Endothelial cell of umbilical vein (primary cell): ENCODE measurements around the gene C3orf70. TPM values are rescaled to one million over a fixed set of nuclear protein-coding genes. Genes with fewer than 3 reads are reported as not detected.

ENCODE experiments used
- BruUV-seq: library from RNA; stranded (reverse); fragments of 400-500 nt; replicated peaks from 2 replicates; lab custom pipeline; 2021; lab: Mats Ljungman, UMichigan
- CTCF ChIA-PET: fragments of 300-600, 350-600 bp; sonication (Branson Sonifier 250); formaldehyde crosslinking; loops from one replicate; lab custom pipeline; 2021; ENCODE audit warnings: antibody characterized with exemption, inconsistent platforms; lab: Charles Lee
- POLR2A ChIA-PET: fragments of 300-600, 350-600 bp; sonication (Branson Sonifier 250); formaldehyde crosslinking; loops from one replicate; lab custom pipeline; 2021; ENCODE audit warnings: antibody characterized with exemption, inconsistent platforms; lab: Charles Lee
- DNase-seq: peaks from one replicate; pipeline ENCODE4 v3.0.0-alpha.2; 2011; ENCODE audit warnings: low read depth, low spot score
- FAIRE-seq: peaks from 2 replicates; lab custom pipeline; 2011; peaks lifted over from hg19 to GRCh38; lab: Jason Lieb, UNC
- H2AFZ ChIP-seq: 2 replicates; pipeline ENCODE4 v1.6.0; 2012; ENCODE audit warnings: low read depth, low read length, control low read depth, inconsistent platforms
- H3K27ac ChIP-seq: 2 replicates; pipeline ENCODE4 v1.5.1; 2011; ENCODE audit warnings: low read depth, mild to moderate bottlenecking, control low read depth, low read length, moderate library complexity; ENCODE audit not compliant: insufficient read depth
- H3K27me3 ChIP-seq, 2 experiments: 2 replicates each; pipeline versions ENCODE4 v1.6.0 to v1.6.1; 2011; ENCODE audit warnings: low read length in 2 of 2, mixed read lengths in 1 of 2; ENCODE audit not compliant: control insufficient read depth in 2 of 2, insufficient read depth in 2 of 2
- H3K36me3 ChIP-seq, 2 experiments: 2 replicates in 1 of 2; 3 replicates in 1 of 2; pipeline ENCODE4 v1.5.1; 2011; ENCODE audit warnings: low read length in 2 of 2, mild to moderate bottlenecking in 1 of 2, moderate library complexity in 1 of 2; ENCODE audit not compliant: control insufficient read depth in 2 of 2, insufficient read depth in 2 of 2; ENCODE audit errors: extremely low read depth in 1 of 2
- H3K4me1 ChIP-seq: 3 replicates; pipeline ENCODE4 v1.5.1; 2011; ENCODE audit warnings: mild to moderate bottlenecking, low read length; ENCODE audit not compliant: control insufficient read depth, insufficient read depth; ENCODE audit errors: extremely low read depth
- H3K4me2 ChIP-seq: 2 replicates; pipeline ENCODE4 v1.6.1; 2011; ENCODE audit warnings: low read length, control low read depth, mixed read lengths; ENCODE audit not compliant: insufficient read depth
- H3K4me3 ChIP-seq, 3 experiments: fragments of 200-600 bp in 1 of 3; sonication (generic), shearing (Covaris generic) in 1 of 3; replicated peaks in 1 of 3; 2 replicates each; pipeline ENCODE4 v1.5.1; 2011 to 2016; ENCODE audit warnings: control low read depth in 3 of 3, low read length in 3 of 3, mild to moderate bottlenecking in 2 of 3, inconsistent platforms in 1 of 3, low read depth in 1 of 3, moderate library complexity in 1 of 3; ENCODE audit not compliant: insufficient read depth in 1 of 3
- H3K79me2 ChIP-seq: 2 replicates; pipeline ENCODE4 v1.6.0; 2012; ENCODE audit warnings: low read length, inconsistent platforms; ENCODE audit not compliant: control insufficient read depth, insufficient read depth
- H3K9ac ChIP-seq: replicated peaks from 2 replicates; pipeline ENCODE3; 2011; ENCODE audit warnings: low read length, control low read depth; ENCODE audit not compliant: insufficient read depth; ENCODE audit errors: extremely low read depth
- H3K9me1 ChIP-seq: replicated peaks from 3 replicates; pipeline ENCODE4 v1.6.0; 2011; ENCODE audit warnings: mild to moderate bottlenecking, low read length; ENCODE audit not compliant: control insufficient read depth, insufficient read depth; ENCODE audit errors: extremely low read depth
- H3K9me3 ChIP-seq: replicated peaks from 2 replicates; pipeline ENCODE4 v1.5.1; 2012; ENCODE audit warnings: low read length, inconsistent platforms; ENCODE audit not compliant: control insufficient read depth, insufficient read depth
- H4K20me1 ChIP-seq: replicated peaks from 2 replicates; pipeline ENCODE3; 2011; ENCODE audit warnings: mild to moderate bottlenecking, low read length; ENCODE audit not compliant: control insufficient read depth, insufficient read depth; ENCODE audit errors: extremely low read depth
- EZH2 ChIP-seq: IDR thresholded peaks from 2 replicates; pipeline ENCODE4 v1.6.1; 2012; ENCODE audit warnings: borderline replicate concordance, low read depth, mild to moderate bottlenecking, moderate library complexity, low read length, inconsistent platforms; ENCODE audit not compliant: severe bottlenecking
- FOS ChIP-seq: IDR thresholded peaks from 2 replicates; pipeline ENCODE4 v1.6.1; 2011; ENCODE audit warnings: mild to moderate bottlenecking, low read length, moderate library complexity, borderline replicate concordance; ENCODE audit not compliant: insufficient read depth
- GATA2 ChIP-seq: IDR thresholded peaks from 2 replicates; pipeline ENCODE4 v1.7.0; 2011; ENCODE audit warnings: low read depth, mild to moderate bottlenecking, moderate library complexity, mixed read lengths, low read length; ENCODE audit not compliant: insufficient read length, insufficient read depth
- JUN ChIP-seq: IDR thresholded peaks from 2 replicates; pipeline ENCODE4 v1.6.1; 2011; ENCODE audit warnings: borderline replicate concordance, low read depth; ENCODE audit not compliant: insufficient read length, insufficient read depth
- MYC ChIP-seq: IDR thresholded peaks from one replicate; pipeline ENCODE4 v1.6.1; 2011; ENCODE audit warnings: mild to moderate bottlenecking, low read depth, low read length
- POLR2A ChIP-seq: IDR thresholded peaks from 2 replicates; pipeline ENCODE4 v1.6.1; 2012; ENCODE audit warnings: low read depth, mild to moderate bottlenecking, control low read depth, low read length
- POLR2AphosphoS5 ChIP-seq: IDR thresholded peaks from 2 replicates; pipeline ENCODE4 v1.6.1; 2012; ENCODE audit warnings: low read depth, mild to moderate bottlenecking, control low read depth, low read length, moderate library complexity; ENCODE audit not compliant: insufficient read depth
- dilution Hi-C: fragments of 300-500 bp; cut with MboI; formaldehyde crosslinking; loops from one replicate; pipeline ENCODE4 v1.15.0; 2019; ENCODE audit warnings: low sequenced_read_pairs; ENCODE audit not compliant: extremely low pct_ligation_motif_present
- intact Hi-C: fragments of 100-400 bp; cut with micrococcal nuclease; formaldehyde crosslinking; loops from one replicate; pipeline ENCODE4 v1.10.0; 2022
- polyA plus RNA-seq, 4 experiments: library from polyadenylated mRNA; depleted of rRNA in 3 of 4; stranded (reverse) in 3 of 4; unstranded in 1 of 4; fragments of >200 nt; gene quantifications; 2 replicates each; pipeline versions ENCODE4 v1.2.1 to v1.2.3, GENCODE V29; 2011 to 2012; ENCODE audit warnings: missing spikeins in 1 of 4
- total RNA-seq: library from RNA; stranded (reverse); gene quantifications from 2 replicates; pipeline ENCODE4 v1.2.3, GENCODE V29; 2021
- TF ChIP-seq, protein P1 (sequence below): IDR thresholded peaks from 2 replicates; pipeline ENCODE4 v1.6.1; 2011; ENCODE audit not compliant: insufficient read depth, insufficient read length
- TF ChIP-seq, protein P2 (sequence below), 2 donors: IDR thresholded peaks; 1 replicate in 1 of 2; 2 replicates in 1 of 2; pipeline ENCODE4 v1.5.1; 2011; ENCODE audit warnings: low read length in 2 of 2, mild to moderate bottlenecking in 2 of 2, moderate library complexity in 2 of 2, control low read depth in 1 of 2, inconsistent platforms in 1 of 2, low read depth in 1 of 2; ENCODE audit not compliant: insufficient read depth in 1 of 2; ENCODE audit errors: extremely low read depth in 1 of 2

Gene C3orf70
- total and polyA plus RNA-seq, 2 donors (not counting 3 experiments of a cell fraction or from before 2014, with no cell fraction given), result 0.08 to 0.20 TPM

GRCh38 chr3:185195652-185196051 is 42.8 kb upstream of the C3orf70 start:
- H3K4me3 ChIP-seq, result no peak overlapping the region
- no peak overlapping the region for H3K27ac ChIP-seq
- H3K4me2 ChIP-seq, result no peak overlapping the region
- no peaks in the 10 kb centered on the region for H3K9me3 ChIP-seq
- CTCF ChIA-PET, result interaction anchor here (0.7 to 1.0 kb wide), 2 partner anchors 20 to 40 kb away, joined by 3 read pairs; no protein-coding TSS in a partner anchor
- no peaks in the 10 kb centered on the region for H3K9me1 ChIP-seq
- DNase-seq (no peak), FAIRE-seq (no peak)
- intact Hi-C loops (no loop called here), dilution Hi-C loops (loop anchor here (25.0 kb wide), 1 partner anchor 333 kb away; no protein-coding TSS in a partner anchor)
- no peaks in the 10 kb centered on the region for H3K27me3 ChIP-seq
- H2AFZ ChIP-seq, result no peak overlapping the region
- H4K20me1 ChIP-seq, result no peaks in the 10 kb centered on the region
- POLR2A ChIA-PET, result no interaction called here
- H3K4me1 ChIP-seq, result no peaks in the 10 kb centered on the region
- H3K79me2 ChIP-seq, result no peaks in the 10 kb centered on the region
- H3K36me3 ChIP-seq, result no peaks in the 10 kb centered on the region
- no TSS peak for BruUV-seq
- no peak for TF ChIP-seq GATA2
- TF ChIP-seq, protein P1, sequence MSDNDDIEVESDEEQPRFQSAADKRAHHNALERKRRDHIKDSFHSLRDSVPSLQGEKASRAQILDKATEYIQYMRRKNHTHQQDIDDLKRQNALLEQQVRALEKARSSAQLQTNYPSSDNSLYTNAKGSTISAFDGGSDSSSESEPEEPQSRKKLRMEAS, result no peak
- no peak for TF ChIP-seq EZH2
- no peak for TF ChIP-seq MYC
- TF ChIP-seq, protein P2, sequence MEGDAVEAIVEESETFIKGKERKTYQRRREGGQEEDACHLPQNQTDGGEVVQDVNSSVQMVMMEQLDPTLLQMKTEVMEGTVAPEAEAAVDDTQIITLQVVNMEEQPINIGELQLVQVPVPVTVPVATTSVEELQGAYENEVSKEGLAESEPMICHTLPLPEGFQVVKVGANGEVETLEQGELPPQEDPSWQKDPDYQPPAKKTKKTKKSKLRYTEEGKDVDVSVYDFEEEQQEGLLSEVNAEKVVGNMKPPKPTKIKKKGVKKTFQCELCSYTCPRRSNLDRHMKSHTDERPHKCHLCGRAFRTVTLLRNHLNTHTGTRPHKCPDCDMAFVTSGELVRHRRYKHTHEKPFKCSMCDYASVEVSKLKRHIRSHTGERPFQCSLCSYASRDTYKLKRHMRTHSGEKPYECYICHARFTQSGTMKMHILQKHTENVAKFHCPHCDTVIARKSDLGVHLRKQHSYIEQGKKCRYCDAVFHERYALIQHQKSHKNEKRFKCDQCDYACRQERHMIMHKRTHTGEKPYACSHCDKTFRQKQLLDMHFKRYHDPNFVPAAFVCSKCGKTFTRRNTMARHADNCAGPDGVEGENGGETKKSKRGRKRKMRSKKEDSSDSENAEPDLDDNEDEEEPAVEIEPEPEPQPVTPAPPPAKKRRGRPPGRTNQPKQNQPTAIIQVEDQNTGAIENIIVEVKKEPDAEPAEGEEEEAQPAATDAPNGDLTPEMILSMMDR (IDR thresholded peaks at IDR 0.05; ENCODE audit: extremely low read depth in 1 of 2, insufficient read depth in 1 of 2, low read depth in 1 of 2, low read length in 2 of 2), result no peak
- TF ChIP-seq POLR2A, result no peak
- TF ChIP-seq POLR2AphosphoS5, result no peak
- no peak for TF ChIP-seq JUN
- no peak for TF ChIP-seq FOS
- no peak overlapping the region for H3K9ac ChIP-seq
